Mesothelial cell of epicardium (in vitro differentiated cells): ENCODE measurements around the gene GPC6. TPM values are rescaled to one million over a fixed set of nuclear protein-coding genes. Genes with fewer than 3 reads are reported as not detected.

Experiments
- DNase-seq, 2 experiments: peaks; one replicate each; pipeline ENCODE4 v3.0.0; 2021; ENCODE audit warnings: low spot score in 2 of 2; ENCODE audit not compliant: unreplicated experiment in 2 of 2
- H3K27ac Mint-ChIP-seq: 2 replicates; pipeline ENCODE4 v1.8.0; 2021; ENCODE audit warnings: mixed read lengths
- H3K27me3 Mint-ChIP-seq: 2 replicates; pipeline ENCODE4 v1.8.0; 2021; ENCODE audit warnings: low read depth, mixed read lengths
- H3K36me3 Mint-ChIP-seq: 2 replicates; pipeline ENCODE4 v1.8.0; 2021; ENCODE audit warnings: mixed read lengths
- H3K4me1 Mint-ChIP-seq: 2 replicates; pipeline ENCODE4 v1.8.0; 2021; ENCODE audit warnings: mixed read lengths
- H3K4me3 Mint-ChIP-seq: 2 replicates; pipeline ENCODE4 v1.8.0; 2021; ENCODE audit warnings: mild to moderate bottlenecking, moderate library complexity, mixed read lengths
- H3K9me3 Mint-ChIP-seq: 2 replicates; pipeline ENCODE4 v1.8.0; 2021; ENCODE audit warnings: mixed read lengths
- CTCF ChIP-seq: fragments of 200-600 bp; sonication (generic); IDR thresholded peaks from one replicate; pipeline ENCODE4 v1.5.0; 2021; ENCODE audit warnings: antibody characterized with exemption; ENCODE audit not compliant: unreplicated experiment
- total RNA-seq: library from RNA; stranded (reverse); gene quantifications from 3 replicates; pipeline ENCODE4 v1.2.1, GENCODE V29; 2021

GPC6 gene
- total RNA-seq, 1 donor from 2014 or later = 112 TPM

GRCh38 chr13:93721483-93721882, 494.9 kb downstream of the GPC6 start:
- Mint-ChIP-seq H3K27ac (no peak overlapping the region), H3K4me1 (peaks cover 28% of the 10 kb centered on the region), H3K9me3 (peaks cover 31% of the 10 kb centered on the region), H3K4me3 (no peak overlapping the region), H3K36me3 (peaks cover 37% of the 10 kb centered on the region), H3K27me3 (no peaks in the 10 kb centered on the region)
- TF ChIP-seq CTCF = no peak
- DNase-seq = no peak

- Mint-ChIP-seq H3K36me3 (peaks cover 29% of the 10 kb centered on the region), H3K27ac (no peak overlapping the region), H3K4me3 (no peak overlapping the region), H3K27me3 (no peaks in the 10 kb centered on the region), H3K9me3 (peaks cover 28% of the 10 kb centered on the region), H3K4me1 (peaks cover 43% of the 10 kb centered on the region)
- no peak for DNase-seq
- TF ChIP-seq CTCF = no peak
These were observed 496.7 kb downstream of the GPC6 start for GRCh38 chr13:93723316-93723715.

GRCh38 chr13:93724187-93724586, 497.6 kb downstream of the GPC6 start:
- Mint-ChIP-seq H3K27me3 (no peaks in the 10 kb centered on the region), H3K9me3 (peaks cover 22% of the 10 kb centered on the region), H3K4me3 (no peak overlapping the region), H3K27ac (no peak overlapping the region), H3K4me1 (peaks cover 43% of the 10 kb centered on the region), H3K36me3 (peaks cover 20% of the 10 kb centered on the region)
- TF ChIP-seq CTCF = no peak
- DNase-seq = no peak

GRCh38 chr13:93726173-93726957, 499.8 kb downstream of the GPC6 start:
- H3K4me1 Mint-ChIP-seq = peaks cover 57% of the 10 kb centered on the region
- H3K4me3 Mint-ChIP-seq = no peak overlapping the region
- no peaks in the 10 kb centered on the region for H3K36me3 Mint-ChIP-seq
- H3K27me3 Mint-ChIP-seq = no peaks in the 10 kb centered on the region
- peaks cover 5% of the 10 kb centered on the region for H3K9me3 Mint-ChIP-seq
- DNase-seq = no peak
- peak overlapping the region; percentile 77 for H3K27ac Mint-ChIP-seq
- TF ChIP-seq CTCF = no peak

- H3K27me3 Mint-ChIP-seq = no peaks in the 10 kb centered on the region
- TF ChIP-seq CTCF = no peak
- peaks cover 5% of the 10 kb centered on the region for H3K9me3 Mint-ChIP-seq
- no peak overlapping the region for H3K4me3 Mint-ChIP-seq
- peak overlapping the region; percentile 84 for H3K27ac Mint-ChIP-seq
- peaks cover 59% of the 10 kb centered on the region for H3K4me1 Mint-ChIP-seq
- DNase-seq = no peak
- H3K36me3 Mint-ChIP-seq = no peaks in the 10 kb centered on the region
These were observed 500.9 kb downstream of the GPC6 start for GRCh38 chr13:93727211-93728141.
